ENCODE measurements around the gene ALDH16A1.

ALDH16A1 gene

GRCh38 chr19:49417088-49417487, 35.9 kb upstream of the ALDH16A1 start:
- ChIA-PET POLR2A (no interaction called here), CTCF (interaction anchor here (1.1 to 2.6 kb wide), 6 partner anchors 10 to 59 kb away, joined by 3 to 11 read pairs (median 4); no protein-coding TSS in a partner anchor)
- no peak for DNase-seq (ENCODE audit: extremely low spot score)
- TF ChIP-seq CTCF (IDR thresholded peaks at IDR 0.05; ENCODE audit: control extremely low read depth, extremely low read depth, low read depth, missing control alignments), result no peak

- POLR2A ChIA-PET, result no interaction called here
- CTCF ChIA-PET, result interaction anchor here (1.8 to 3.5 kb wide), 4 partner anchors 9 to 27 kb away, joined by 4 to 21 read pairs (median 10); no protein-coding TSS in a partner anchor
Observed at GRCh38 chr19:49418511-49418910, 34.5 kb upstream of the ALDH16A1 start.

GRCh38 chr19:49419173-49419572, 33.9 kb upstream of the ALDH16A1 start:
- DNase-seq (ENCODE audit: extremely low spot score), result no peak
- no peak for TF ChIP-seq CTCF (IDR thresholded peaks at IDR 0.05; ENCODE audit: control extremely low read depth, extremely low read depth, low read depth, missing control alignments)
- CTCF ChIA-PET, result interaction anchor here (1.1 to 3.5 kb wide), 7 partner anchors 8 to 324 kb away, joined by 3 to 21 read pairs (median 7); no protein-coding TSS in a partner anchor
- POLR2A ChIA-PET, result no interaction called here

More at GRCh38 chr19:49418511-49418910, 34.5 kb upstream of the ALDH16A1 start:
- DNase-seq (ENCODE audit: extremely low spot score), result no peak
- TF ChIP-seq CTCF (IDR thresholded peaks at IDR 0.05; ENCODE audit: control extremely low read depth, extremely low read depth, low read depth, missing control alignments), result no peak

GRCh38 chr19:49420227-49420626, 32.8 kb upstream of the ALDH16A1 start:
- TF ChIP-seq CTCF (IDR thresholded peaks at IDR 0.05; ENCODE audit: control extremely low read depth, extremely low read depth, low read depth, missing control alignments), result no peak
- ChIA-PET CTCF (interaction anchor here (0.8 to 3.5 kb wide), 7 partner anchors 11 to 325 kb away, joined by 3 to 21 read pairs (median 3); no protein-coding TSS in a partner anchor), POLR2A (no interaction called here)
- no peak for DNase-seq (ENCODE audit: extremely low spot score)

GRCh38 chr19:49421039-49421877, 31.8 kb upstream of the ALDH16A1 start:
- no peak for DNase-seq (ENCODE audit: extremely low spot score)
- no peak for TF ChIP-seq CTCF (IDR thresholded peaks at IDR 0.05; ENCODE audit: control extremely low read depth, extremely low read depth, low read depth, missing control alignments)
- ChIA-PET POLR2A (no interaction called here), CTCF (interaction anchor here (1.2 to 3.5 kb wide), 4 partner anchors 13 to 30 kb away, joined by 3 to 21 read pairs (median 5); no protein-coding TSS in a partner anchor)

GRCh38 chr19:49421878-49422202, 31.2 kb upstream of the ALDH16A1 start:
- CTCF ChIA-PET, result no interaction called here
- DNase-seq (ENCODE audit: extremely low spot score), result no peak
- no peak for TF ChIP-seq CTCF (IDR thresholded peaks at IDR 0.05; ENCODE audit: control extremely low read depth, extremely low read depth, low read depth, missing control alignments)
- POLR2A ChIA-PET, result no interaction called here
